GM20431 (cell line): ENCODE measurements around the gene FLT3.
"Not testable (repeated sequence)": the region's sequence is repeated elsewhere in the genome, so short reads cannot be mapped to it uniquely, and the experiment has no call there.

Experiments used
- in situ Hi-C: fragments of 300-500 bp; cut with MseI, MboI; formaldehyde crosslinking; loops from one replicate; pipeline ENCODE4 v1.15.0; 2020; ENCODE audit warnings: low sequenced_read_pairs; ENCODE audit not compliant: unreplicated experiment

The FLT3 gene

GRCh38 chr13:28100150-28101121 is at the start of gene FLT3:
TSS of gene FLT3 (minus strand) at chr13:28100576. CDS start at chr13:28100510, 66 bp downstream.
- in situ Hi-C loops: no loop called here

- in situ Hi-C loops: no loop called here
Observed at GRCh38 chr13:28147495-28147894, 47.1 kb upstream of the FLT3 start.

GRCh38 chr13:28145049-28145448 is 44.7 kb upstream of the FLT3 start:
- in situ Hi-C loops: no loop called here

GRCh38 chr13:28141542-28141941 is 41.2 kb upstream of the FLT3 start:
- in situ Hi-C loops: not testable (repeated sequence)

- in situ Hi-C loops: no loop called here
Observed at GRCh38 chr13:28140433-28141125, 40.2 kb upstream of the FLT3 start.

GRCh38 chr13:28138756-28139470 is 38.5 kb upstream of the FLT3 start:
- in situ Hi-C loops: no loop called here

- in situ Hi-C loops: no loop called here
Observed at GRCh38 chr13:28138012-28138755, 37.8 kb upstream of the FLT3 start, which contains the start of gene PAN3. TSS of gene PAN3 (plus strand) at chr13:28138545. CDS start at chr13:28138658, 113 bp downstream.

- in situ Hi-C loops: no loop called here
Observed at GRCh38 chr13:28137596-28137995, 37.2 kb upstream of the FLT3 start.

- in situ Hi-C loops: no loop called here
Observed at GRCh38 chr13:28136916-28137315, 36.5 kb upstream of the FLT3 start.

- in situ Hi-C loops: no loop called here
Observed at GRCh38 chr13:28131646-28132045, 31.3 kb upstream of the FLT3 start.

- in situ Hi-C loops: no loop called here
Observed at GRCh38 chr13:28129911-28130693, 29.7 kb upstream of the FLT3 start.

GRCh38 chr13:28128926-28129325 is 28.6 kb upstream of the FLT3 start:
- in situ Hi-C loops: no loop called here

GRCh38 chr13:28128030-28128429 is 27.7 kb upstream of the FLT3 start:
- in situ Hi-C loops: no loop called here

- in situ Hi-C loops: no loop called here
Observed at GRCh38 chr13:28121224-28121623, 20.8 kb upstream of the FLT3 start.

- in situ Hi-C loops: no loop called here
Observed at GRCh38 chr13:28120317-28120716, 19.9 kb upstream of the FLT3 start.

- in situ Hi-C loops: no loop called here
Observed at GRCh38 chr13:28117689-28118377, 17.5 kb upstream of the FLT3 start.

- in situ Hi-C loops: no loop called here
Observed at GRCh38 chr13:28116736-28117135, 16.4 kb upstream of the FLT3 start.

GRCh38 chr13:28110414-28110813 is 10.0 kb upstream of the FLT3 start:
- in situ Hi-C loops: no loop called here
